ENCODE results near the gene OSGEP. TPM values are rescaled to one million over a fixed set of nuclear protein-coding genes. Genes with fewer than 3 reads are reported as not detected.

OSGEP gene
- total and polyA plus RNA-seq, 2 of the 13 experiments (the other 11 are each of a cell fraction or from before 2014, with no cell fraction given) = 39.7 to 41.1 TPM

GRCh38 chr14:20455355-20456300 lies 1.0 kb upstream of the OSGEP start (continued):
- TF ChIP-seq NKX3-1 (CRISPR knock-in tag; IDR thresholded peaks at IDR 0.05) (peak; percentile 56), ZNF510 (CRISPR knock-in tag; IDR thresholded peaks at IDR 0.05; ENCODE audit: low read depth) (0 out of 2 replicates have a peak, but pooled peaks have one; percentile 9), ATF5 (CRISPR knock-in tag; IDR thresholded peaks at IDR 0.05; ENCODE audit: low read depth) (peak; percentile 2; the same call in 1 of the 2 replicates), ZNF484 (CRISPR knock-in tag; IDR thresholded peaks at IDR 0.05; ENCODE audit: borderline replicate concordance, low read depth) (0 out of 2 replicates have a peak, but pooled peaks have one; percentile 25), ZBTB14 (CRISPR knock-in tag; IDR thresholded peaks at IDR 0.05) (peak; percentile 5; the same call in 1 of the 2 replicates), ZMYM2 (CRISPR knock-in tag; IDR thresholded peaks at IDR 0.05) (no peak; the same call in 1 of the 2 replicates)
- TF ChIP-seq, protein P1, sequence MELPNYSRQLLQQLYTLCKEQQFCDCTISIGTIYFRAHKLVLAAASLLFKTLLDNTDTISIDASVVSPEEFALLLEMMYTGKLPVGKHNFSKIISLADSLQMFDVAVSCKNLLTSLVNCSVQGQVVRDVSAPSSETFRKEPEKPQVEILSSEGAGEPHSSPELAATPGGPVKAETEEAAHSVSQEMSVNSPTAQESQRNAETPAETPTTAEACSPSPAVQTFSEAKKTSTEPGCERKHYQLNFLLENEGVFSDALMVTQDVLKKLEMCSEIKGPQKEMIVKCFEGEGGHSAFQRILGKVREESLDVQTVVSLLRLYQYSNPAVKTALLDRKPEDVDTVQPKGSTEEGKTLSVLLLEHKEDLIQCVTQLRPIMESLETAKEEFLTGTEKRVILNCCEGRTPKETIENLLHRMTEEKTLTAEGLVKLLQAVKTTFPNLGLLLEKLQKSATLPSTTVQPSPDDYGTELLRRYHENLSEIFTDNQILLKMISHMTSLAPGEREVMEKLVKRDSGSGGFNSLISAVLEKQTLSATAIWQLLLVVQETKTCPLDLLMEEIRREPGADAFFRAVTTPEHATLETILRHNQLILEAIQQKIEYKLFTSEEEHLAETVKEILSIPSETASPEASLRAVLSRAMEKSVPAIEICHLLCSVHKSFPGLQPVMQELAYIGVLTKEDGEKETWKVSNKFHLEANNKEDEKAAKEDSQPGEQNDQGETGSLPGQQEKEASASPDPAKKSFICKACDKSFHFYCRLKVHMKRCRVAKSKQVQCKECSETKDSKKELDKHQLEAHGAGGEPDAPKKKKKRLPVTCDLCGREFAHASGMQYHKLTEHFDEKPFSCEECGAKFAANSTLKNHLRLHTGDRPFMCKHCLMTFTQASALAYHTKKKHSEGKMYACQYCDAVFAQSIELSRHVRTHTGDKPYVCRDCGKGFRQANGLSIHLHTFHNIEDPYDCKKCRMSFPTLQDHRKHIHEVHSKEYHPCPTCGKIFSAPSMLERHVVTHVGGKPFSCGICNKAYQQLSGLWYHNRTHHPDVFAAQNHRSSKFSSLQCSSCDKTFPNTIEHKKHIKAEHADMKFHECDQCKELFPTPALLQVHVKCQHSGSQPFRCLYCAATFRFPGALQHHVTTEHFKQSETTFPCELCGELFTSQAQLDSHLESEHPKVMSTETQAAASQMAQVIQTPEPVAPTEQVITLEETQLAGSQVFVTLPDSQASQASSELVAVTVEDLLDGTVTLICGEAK (IDR thresholded peaks at IDR 0.05) = no peak
- TF ChIP-seq, protein P1 (CRISPR knock-in tag; IDR thresholded peaks at IDR 0.05) = 0 out of 2 replicates have a peak, but pooled peaks have one; percentile 31
- TF ChIP-seq, protein P2, sequence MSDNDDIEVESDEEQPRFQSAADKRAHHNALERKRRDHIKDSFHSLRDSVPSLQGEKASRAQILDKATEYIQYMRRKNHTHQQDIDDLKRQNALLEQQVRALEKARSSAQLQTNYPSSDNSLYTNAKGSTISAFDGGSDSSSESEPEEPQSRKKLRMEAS (IDR thresholded peaks at IDR 0.05) = 0 out of 2 replicates have a peak, but pooled peaks have one; percentile 21
- TF ChIP-seq, protein P3, sequence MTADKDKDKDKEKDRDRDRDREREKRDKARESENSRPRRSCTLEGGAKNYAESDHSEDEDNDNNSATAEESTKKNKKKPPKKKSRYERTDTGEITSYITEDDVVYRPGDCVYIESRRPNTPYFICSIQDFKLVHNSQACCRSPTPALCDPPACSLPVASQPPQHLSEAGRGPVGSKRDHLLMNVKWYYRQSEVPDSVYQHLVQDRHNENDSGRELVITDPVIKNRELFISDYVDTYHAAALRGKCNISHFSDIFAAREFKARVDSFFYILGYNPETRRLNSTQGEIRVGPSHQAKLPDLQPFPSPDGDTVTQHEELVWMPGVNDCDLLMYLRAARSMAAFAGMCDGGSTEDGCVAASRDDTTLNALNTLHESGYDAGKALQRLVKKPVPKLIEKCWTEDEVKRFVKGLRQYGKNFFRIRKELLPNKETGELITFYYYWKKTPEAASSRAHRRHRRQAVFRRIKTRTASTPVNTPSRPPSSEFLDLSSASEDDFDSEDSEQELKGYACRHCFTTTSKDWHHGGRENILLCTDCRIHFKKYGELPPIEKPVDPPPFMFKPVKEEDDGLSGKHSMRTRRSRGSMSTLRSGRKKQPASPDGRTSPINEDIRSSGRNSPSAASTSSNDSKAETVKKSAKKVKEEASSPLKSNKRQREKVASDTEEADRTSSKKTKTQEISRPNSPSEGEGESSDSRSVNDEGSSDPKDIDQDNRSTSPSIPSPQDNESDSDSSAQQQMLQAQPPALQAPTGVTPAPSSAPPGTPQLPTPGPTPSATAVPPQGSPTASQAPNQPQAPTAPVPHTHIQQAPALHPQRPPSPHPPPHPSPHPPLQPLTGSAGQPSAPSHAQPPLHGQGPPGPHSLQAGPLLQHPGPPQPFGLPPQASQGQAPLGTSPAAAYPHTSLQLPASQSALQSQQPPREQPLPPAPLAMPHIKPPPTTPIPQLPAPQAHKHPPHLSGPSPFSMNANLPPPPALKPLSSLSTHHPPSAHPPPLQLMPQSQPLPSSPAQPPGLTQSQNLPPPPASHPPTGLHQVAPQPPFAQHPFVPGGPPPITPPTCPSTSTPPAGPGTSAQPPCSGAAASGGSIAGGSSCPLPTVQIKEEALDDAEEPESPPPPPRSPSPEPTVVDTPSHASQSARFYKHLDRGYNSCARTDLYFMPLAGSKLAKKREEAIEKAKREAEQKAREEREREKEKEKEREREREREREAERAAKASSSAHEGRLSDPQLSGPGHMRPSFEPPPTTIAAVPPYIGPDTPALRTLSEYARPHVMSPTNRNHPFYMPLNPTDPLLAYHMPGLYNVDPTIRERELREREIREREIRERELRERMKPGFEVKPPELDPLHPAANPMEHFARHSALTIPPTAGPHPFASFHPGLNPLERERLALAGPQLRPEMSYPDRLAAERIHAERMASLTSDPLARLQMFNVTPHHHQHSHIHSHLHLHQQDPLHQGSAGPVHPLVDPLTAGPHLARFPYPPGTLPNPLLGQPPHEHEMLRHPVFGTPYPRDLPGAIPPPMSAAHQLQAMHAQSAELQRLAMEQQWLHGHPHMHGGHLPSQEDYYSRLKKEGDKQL (CRISPR knock-in tag; IDR thresholded peaks at IDR 0.05; ENCODE audit: low read depth) = 0 out of 2 replicates have a peak, but pooled peaks have one; percentile 0
